Head of caudate nucleus (tissue), 42 donors: ENCODE data around the gene PGLYRP4.

Source experiments
- DNase-seq, 42 donors: peaks; one replicate each; pipeline versions ENCODE4 v3.0.0 to v3.0.0-alpha.2; 2020 to 2021; ENCODE audit warnings: mixed read lengths in 7 of 42
- intact Hi-C: fragments of 100-400 bp; cut with DNase I; formaldehyde crosslinking; loops from one replicate; pipeline ENCODE4 v1.15.0; 2022

The PGLYRP4 gene, protein sequence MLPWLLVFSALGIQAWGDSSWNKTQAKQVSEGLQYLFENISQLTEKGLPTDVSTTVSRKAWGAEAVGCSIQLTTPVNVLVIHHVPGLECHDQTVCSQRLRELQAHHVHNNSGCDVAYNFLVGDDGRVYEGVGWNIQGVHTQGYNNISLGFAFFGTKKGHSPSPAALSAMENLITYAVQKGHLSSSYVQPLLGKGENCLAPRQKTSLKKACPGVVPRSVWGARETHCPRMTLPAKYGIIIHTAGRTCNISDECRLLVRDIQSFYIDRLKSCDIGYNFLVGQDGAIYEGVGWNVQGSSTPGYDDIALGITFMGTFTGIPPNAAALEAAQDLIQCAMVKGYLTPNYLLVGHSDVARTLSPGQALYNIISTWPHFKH

DNA sequence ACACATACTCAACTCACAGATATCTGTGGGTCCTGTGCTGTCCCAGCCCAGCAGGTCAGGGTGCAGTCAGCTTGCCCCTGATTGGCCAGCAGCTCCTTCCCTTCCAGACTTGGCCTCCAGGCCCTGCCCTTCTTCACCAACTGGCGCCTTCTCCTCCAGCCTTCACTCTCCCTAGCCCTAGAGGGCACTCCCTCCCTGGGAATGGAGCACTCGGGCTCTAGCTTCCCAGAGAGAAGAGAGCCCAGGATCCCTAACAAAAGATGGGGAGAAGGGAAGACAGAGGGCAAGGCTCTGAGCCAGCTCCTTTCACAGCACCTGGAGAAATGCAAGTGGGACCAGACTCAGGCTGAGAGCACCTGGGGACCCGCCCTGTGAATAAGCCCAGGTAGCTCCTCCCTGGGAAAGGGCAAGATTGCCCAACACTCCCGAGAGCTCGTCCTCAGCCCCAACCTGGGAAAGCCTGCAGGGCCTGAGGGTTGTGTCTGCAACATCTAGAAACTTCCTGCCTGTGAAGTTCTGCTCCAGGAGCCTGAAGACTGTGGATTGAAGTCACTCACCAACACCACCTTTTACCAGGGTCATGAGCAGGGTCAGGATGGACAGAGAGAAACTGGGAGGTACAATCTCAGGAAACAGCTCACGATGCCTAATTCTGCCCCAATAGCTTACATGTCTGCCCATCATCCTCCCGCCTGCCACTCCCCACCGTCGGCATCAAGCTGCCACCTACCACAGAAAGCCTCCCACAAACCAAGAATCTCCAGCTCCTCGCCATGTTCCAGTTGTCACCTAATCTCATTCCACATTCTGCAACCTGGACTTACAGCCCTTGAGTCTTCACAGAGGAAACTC is at the start of gene PGLYRP4:
Gene PGLYRP4 (minus strand): TSS at position 331 of the 852 bp plus-strand sequence. CDS start 909 bp downstream, outside the sequence.
- peak in 3 of 42 donors; percentile 11 to 24 (median 16) for DNase-seq
- intact Hi-C loops = no loop called here

DNA sequence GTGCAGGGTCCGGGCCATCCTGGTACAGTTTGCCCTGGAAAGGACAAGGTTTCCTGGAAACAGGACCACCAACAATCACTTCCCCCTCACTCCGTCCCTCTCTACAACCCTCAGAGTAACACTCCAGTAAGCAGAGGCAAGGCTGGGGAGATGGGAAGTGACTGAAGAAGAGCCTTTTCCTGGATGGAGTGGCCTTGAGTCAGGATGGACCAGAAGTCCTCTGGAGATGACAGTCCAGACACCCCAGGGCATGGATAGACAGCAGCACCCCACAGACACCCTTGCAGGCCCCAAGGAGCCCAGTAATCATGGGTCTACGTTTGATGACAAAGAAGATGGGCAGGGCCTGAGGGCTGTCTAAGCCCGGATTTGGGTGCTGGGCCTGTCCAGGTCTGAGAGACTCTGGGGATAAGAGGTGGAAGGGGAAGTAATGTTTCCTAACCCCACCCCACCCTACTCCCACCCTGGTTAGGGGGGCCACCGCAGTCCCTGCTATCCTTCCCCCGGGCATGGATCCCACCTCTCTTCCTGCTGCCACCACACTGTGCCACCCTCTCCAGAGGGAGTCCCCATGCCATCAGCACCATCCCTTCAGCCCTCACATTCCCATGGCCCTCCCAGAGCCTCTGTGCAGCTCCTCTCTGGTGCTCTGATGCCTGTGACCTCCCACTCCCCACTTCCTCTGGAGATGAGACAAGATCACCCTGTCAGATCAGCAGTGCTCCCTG is 49.4 kb upstream of the PGLYRP4 start:
- intact Hi-C loops = no loop called here
- peak in 3 of 42 donors; percentile 6 to 14 (median 10) for DNase-seq

GRCh38 chr1:153397051-153397923 is 48.6 kb upstream of the PGLYRP4 start:
- DNase-seq = peak in 5 of 42 donors; percentile 1 to 28 (median 24)
- intact Hi-C loops = no loop called here

GRCh38 chr1:153396461-153396860 is 47.8 kb upstream of the PGLYRP4 start:
- intact Hi-C loops = no loop called here
- DNase-seq = peak in 5 of 42 donors; percentile 6 to 31 (median 18)

DNA sequence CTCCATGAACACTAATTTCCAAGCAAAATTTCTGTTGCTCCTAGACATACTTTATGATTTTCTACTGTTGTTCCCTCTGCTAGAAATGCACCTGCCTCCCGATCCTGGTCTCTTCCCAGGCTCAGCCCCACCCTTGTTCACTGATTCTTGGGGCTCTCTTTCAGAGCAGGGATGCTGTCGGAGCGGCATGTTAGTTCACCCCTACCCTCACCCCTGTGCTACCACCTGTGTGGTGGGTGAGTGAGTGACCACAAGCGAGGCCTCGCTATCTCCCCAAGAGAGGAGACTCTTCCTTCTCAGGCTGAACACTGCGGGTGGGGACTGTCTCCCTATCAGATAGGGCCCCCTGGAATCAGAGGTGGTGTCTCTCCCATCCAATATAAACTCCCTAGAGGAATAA is 47.1 kb upstream of the PGLYRP4 start:
- peak in 4 of 42 donors; percentile 1 to 16 (median 10) for DNase-seq
- intact Hi-C loops = no loop called here

GRCh38 chr1:153395136-153395685 is 46.6 kb upstream of the PGLYRP4 start:
- DNase-seq = peak in 5 of 42 donors; percentile 4 to 38 (median 28)
- intact Hi-C loops = no loop called here

DNA sequence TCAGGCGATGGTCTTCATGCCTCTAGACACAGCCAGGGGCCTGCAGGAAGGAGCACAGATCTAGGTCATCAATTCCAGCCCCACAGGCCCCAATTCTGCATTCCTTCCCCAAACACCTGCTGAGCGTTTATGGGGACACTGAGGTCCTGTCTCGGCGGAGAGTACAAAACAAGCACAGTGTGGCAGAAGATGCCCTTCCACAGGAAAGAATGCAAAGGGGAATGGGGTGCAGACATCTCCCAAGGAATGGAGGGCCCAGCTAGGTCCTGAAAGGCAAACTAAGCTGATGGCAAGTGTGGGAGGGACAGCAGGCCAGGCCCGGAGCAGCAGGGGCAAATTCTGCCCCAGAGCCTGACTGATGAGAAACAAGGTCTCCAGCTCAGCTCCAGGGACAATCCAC is 45.8 kb upstream of the PGLYRP4 start:
- intact Hi-C loops = no loop called here
- DNase-seq = peak in 4 of 42 donors; percentile 3 to 26 (median 10)

DNA sequence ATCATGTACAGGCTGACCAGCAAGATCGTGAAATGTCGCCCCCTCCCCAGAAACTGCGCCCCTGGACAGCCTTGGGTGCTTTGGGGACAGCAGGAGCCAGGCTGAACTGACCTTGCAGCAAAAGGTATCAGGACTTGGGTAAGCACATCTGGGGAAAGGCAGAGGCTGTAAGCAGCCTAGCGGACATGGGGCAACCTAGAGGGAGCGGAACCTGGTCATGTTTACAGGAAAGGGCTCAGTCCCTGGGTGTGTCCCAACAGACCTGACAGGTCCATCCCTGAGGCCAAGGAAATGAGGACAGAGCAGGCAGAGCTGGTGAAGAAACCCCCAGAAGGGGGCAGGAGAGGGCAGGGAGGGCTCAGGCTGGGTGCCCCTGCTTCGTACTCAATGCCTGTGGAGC is 45.3 kb upstream of the PGLYRP4 start:
- peak in 3 of 42 donors; percentile 6 to 13 (median 13) for DNase-seq
- intact Hi-C loops = no loop called here

GRCh38 chr1:153392822-153393221 is 44.2 kb upstream of the PGLYRP4 start:
- DNase-seq = no peak
- intact Hi-C loops = no loop called here

- no peak for DNase-seq
- intact Hi-C loops = no loop called here
Observed at GRCh38 chr1:153392258-153392657, 43.6 kb upstream of the PGLYRP4 start.

GRCh38 chr1:153390938-153391710 is 42.5 kb upstream of the PGLYRP4 start, which contains the start of gene S100A8:
S100A8 (minus strand) TSS chr1:153391073; CDS start chr1:153390535, 538 bp downstream.
- DNase-seq = peak in 33 of 42 donors; percentile 17 to 75 (median 37)
- intact Hi-C loops = no loop called here

DNA sequence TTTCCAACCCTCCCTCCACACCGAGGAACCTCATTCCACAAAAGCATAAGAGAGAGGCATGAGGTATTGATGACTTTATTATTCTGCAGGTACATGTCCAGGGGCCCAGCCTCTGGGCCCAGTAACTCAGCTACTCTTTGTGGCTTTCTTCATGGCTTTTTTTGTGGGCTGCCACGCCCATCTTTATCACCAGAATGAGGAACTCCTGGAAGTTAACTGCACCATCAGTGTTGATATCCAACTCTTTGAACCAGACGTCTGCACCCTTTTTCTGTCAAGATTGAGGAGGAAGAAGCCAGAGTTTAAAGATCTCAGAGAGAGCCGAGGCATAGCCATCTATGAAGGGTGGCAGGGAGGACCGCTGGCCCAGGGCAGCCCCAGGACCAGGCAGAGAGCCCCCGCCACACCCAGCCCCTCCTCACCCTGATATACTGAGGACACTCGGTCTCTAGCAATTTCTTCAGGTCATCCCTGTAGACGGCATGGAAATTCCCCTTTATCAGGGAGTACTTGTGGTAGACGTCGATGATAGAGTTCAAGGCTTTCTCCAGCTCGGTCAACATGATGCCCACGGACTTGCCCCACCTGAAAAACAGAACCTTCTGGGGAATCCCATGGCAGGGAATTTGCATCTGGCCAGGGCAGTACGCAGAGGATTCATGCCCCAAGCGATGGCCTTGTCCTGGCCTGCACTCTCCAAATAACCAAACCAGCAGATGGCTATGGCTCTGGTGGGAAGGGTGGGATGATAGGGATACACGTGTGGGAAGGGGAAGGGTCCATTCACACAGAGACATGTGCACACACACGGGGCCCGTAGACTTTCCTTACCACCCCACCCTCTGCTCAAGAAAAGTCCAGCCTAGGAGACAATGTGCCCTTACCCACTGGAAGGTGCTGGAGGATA is 41.6 kb upstream of the PGLYRP4 start:
- DNase-seq = peak in 4 of 42 donors; percentile 5 to 22 (median 9)
- intact Hi-C loops = no loop called here

GRCh38 chr1:153389401-153389800 is 40.8 kb upstream of the PGLYRP4 start:
- DNase-seq = peak in 7 of 42 donors; percentile 8 to 44 (median 27)
- intact Hi-C loops = no loop called here

GRCh38 chr1:153387785-153388184 is 39.1 kb upstream of the PGLYRP4 start:
- peak in 3 of 42 donors; percentile 1 to 17 (median 1) for DNase-seq
- intact Hi-C loops = no loop called here

- intact Hi-C loops = no loop called here
- peak in 2 of 42 donors; percentile 2 to 9 for DNase-seq
Observed at GRCh38 chr1:153387001-153387400, 38.4 kb upstream of the PGLYRP4 start.

- peak in 29 of 42 donors; percentile 13 to 68 (median 36) for DNase-seq
- intact Hi-C loops = no loop called here
Observed at GRCh38 chr1:153386500-153386901, 37.9 kb upstream of the PGLYRP4 start.
